ENCODE results near the gene SLC7A9. TPM values are rescaled to one million over a fixed set of nuclear protein-coding genes. Genes with fewer than 3 reads are reported as not detected.

Gene SLC7A9
- total RNA-seq, 4 donors from 2014 or later: 1.1 TPM; not detected in 3

- Histone ChIP-seq H3K27me3 (no peaks in the 10 kb centered on the region), H3K36me3 (no peaks in the 10 kb centered on the region), H3K4me3 (no peak overlapping the region), H3K27ac (no peak overlapping the region), H3K9me3 (no peaks in the 10 kb centered on the region), H3K4me1 (no peaks in the 10 kb centered on the region)
- no peak for DNase-seq
- intact Hi-C loops (cut with DNase I; ENCODE audit: low total_unique reads): no loop called here
- TF ChIP-seq CTCF (IDR thresholded peaks at IDR 0.05) (no peak), POLR2A (IDR thresholded peaks at IDR 0.05) (no peak)
Observed at GRCh38 chr19:32881766-32882165, 12.2 kb upstream of the SLC7A9 start.

- TF ChIP-seq POLR2A (IDR thresholded peaks at IDR 0.05) (no peak), CTCF (IDR thresholded peaks at IDR 0.05) (no peak)
- intact Hi-C loops (cut with DNase I; ENCODE audit: low total_unique reads): no loop called here
Observed at GRCh38 chr19:32880622-32881021, 11.1 kb upstream of the SLC7A9 start.

GRCh38 chr19:32879741-32880140 is 10.2 kb upstream of the SLC7A9 start:
- Histone ChIP-seq H3K36me3 (no peaks in the 10 kb centered on the region), H3K27ac (no peak overlapping the region), H3K4me1 (no peaks in the 10 kb centered on the region), H3K4me3 (no peak overlapping the region), H3K27me3 (no peaks in the 10 kb centered on the region), H3K9me3 (no peaks in the 10 kb centered on the region)
- intact Hi-C loops (cut with DNase I; ENCODE audit: low total_unique reads): no loop called here
- DNase-seq: no peak
- TF ChIP-seq POLR2A (IDR thresholded peaks at IDR 0.05): no peak
- TF ChIP-seq CTCF (IDR thresholded peaks at IDR 0.05): no peak

More at GRCh38 chr19:32880622-32881021, 11.1 kb upstream of the SLC7A9 start:
- Histone ChIP-seq H3K4me1 (no peaks in the 10 kb centered on the region), H3K27me3 (no peaks in the 10 kb centered on the region), H3K27ac (no peak overlapping the region), H3K9me3 (no peaks in the 10 kb centered on the region), H3K4me3 (no peak overlapping the region), H3K36me3 (no peaks in the 10 kb centered on the region)
- no peak for DNase-seq

- DNase-seq: no peak
Observed at GRCh38 chr19:32878988-32879387, 9.4 kb upstream of the SLC7A9 start.

More at GRCh38 chr19:32878988-32879387, 9.4 kb upstream of the SLC7A9 start:
- no peaks in the 10 kb centered on the region for H3K9me3 ChIP-seq
- H3K4me1 ChIP-seq: no peaks in the 10 kb centered on the region
- no peak overlapping the region for H3K27ac ChIP-seq
- no peaks in the 10 kb centered on the region for H3K36me3 ChIP-seq
- TF ChIP-seq CTCF (IDR thresholded peaks at IDR 0.05): no peak
- TF ChIP-seq POLR2A (IDR thresholded peaks at IDR 0.05): no peak
- H3K27me3 ChIP-seq: no peaks in the 10 kb centered on the region
- intact Hi-C loops (cut with DNase I; ENCODE audit: low total_unique reads): no loop called here
- no peak overlapping the region for H3K4me3 ChIP-seq
